CD4-positive, alpha-beta memory T cell (primary cell): ENCODE measurements around the gene RPS6KA1. TPM values are rescaled to one million over a fixed set of nuclear protein-coding genes. Genes with fewer than 3 reads are reported as not detected.

Experiments
- CTCF ChIA-PET: fragments of 350-600 bp; sonication (Branson Sonifier 250); formaldehyde crosslinking; loops from one replicate; lab custom pipeline; 2021; ENCODE audit warnings: inconsistent platforms; ENCODE audit not compliant: partially characterized antibody; lab: Charles Lee
- POLR2A ChIA-PET: fragments of 350-600 bp; sonication (Branson Sonifier 250); formaldehyde crosslinking; loops from one replicate; lab custom pipeline; 2021; ENCODE audit not compliant: partially characterized antibody; lab: Charles Lee
- DNase-seq, 5 donors: peaks; one replicate each; pipeline versions ENCODE4 v3.0.0 to v3.0.0-alpha.2; 2020 to 2022; ENCODE audit warnings: mixed read lengths in 1 of 5
- H3K27ac ChIP-seq: one replicate; pipeline ENCODE4 v1.7.0; 2013; ENCODE audit warnings: low read depth, low read length
- H3K27me3 ChIP-seq: 2 replicates; pipeline ENCODE4 v1.7.0; 2013; ENCODE audit warnings: mild to moderate bottlenecking, low read length, moderate library complexity; ENCODE audit not compliant: insufficient read depth
- H3K36me3 ChIP-seq: 2 replicates; pipeline ENCODE4 v1.7.0; 2013; ENCODE audit warnings: mild to moderate bottlenecking, low read length, moderate library complexity; ENCODE audit not compliant: insufficient read depth
- H3K4me1 ChIP-seq: 2 replicates; pipeline ENCODE4 v1.7.0; 2013; ENCODE audit warnings: mild to moderate bottlenecking, low read length, moderate library complexity; ENCODE audit not compliant: insufficient read depth
- H3K4me3 ChIP-seq, 2 donors: one replicate each; pipeline ENCODE4 v1.7.0; 2013; ENCODE audit warnings: low read length in 2 of 2, mild to moderate bottlenecking in 1 of 2
- H3K9me3 ChIP-seq, 2 donors: one replicate each; pipeline ENCODE4 v1.7.0; 2013; ENCODE audit warnings: low read length in 2 of 2, control low read depth in 1 of 2; ENCODE audit not compliant: control insufficient read depth in 1 of 2
- H3K27ac Mint-ChIP-seq, 7 donors: one replicate each; pipeline ENCODE4 v1.8.0; 2020 to 2021; ENCODE audit warnings: mixed read lengths in 7 of 7, mild to moderate bottlenecking in 6 of 7, inconsistent platforms in 3 of 7, moderate library complexity in 3 of 7
- H3K27me3 Mint-ChIP-seq, 2 donors: one replicate each; pipeline ENCODE4 v1.8.0; 2020 to 2021; ENCODE audit warnings: mixed read lengths in 2 of 2
- H3K36me3 Mint-ChIP-seq, 2 donors: one replicate each; pipeline ENCODE4 v1.8.0; 2020 to 2021; ENCODE audit warnings: mixed read lengths in 2 of 2, inconsistent platforms in 1 of 2, mild to moderate bottlenecking in 1 of 2
- H3K4me1 Mint-ChIP-seq, 4 donors: one replicate each; pipeline ENCODE4 v1.8.0; 2020 to 2021; ENCODE audit warnings: mixed read lengths in 4 of 4, mild to moderate bottlenecking in 1 of 4
- H3K4me3 Mint-ChIP-seq, 8 donors: one replicate each; pipeline ENCODE4 v1.8.0; 2020 to 2021; ENCODE audit warnings: mixed read lengths in 8 of 8, mild to moderate bottlenecking in 7 of 8, moderate library complexity in 6 of 8, inconsistent platforms in 3 of 8
- H3K9me3 Mint-ChIP-seq, 8 donors: one replicate each; pipeline ENCODE4 v1.8.0; 2020 to 2021; ENCODE audit warnings: mixed read lengths in 8 of 8, mild to moderate bottlenecking in 5 of 8, inconsistent platforms in 3 of 8, moderate library complexity in 1 of 8
- intact Hi-C: fragments of 100-400 bp; cut with micrococcal nuclease; formaldehyde crosslinking; loops from one replicate; pipeline ENCODE4 v1.15.1; 2023
- polyA plus RNA-seq, 2 donors: library from polyadenylated mRNA; unstranded; fragments of 300-500 nt; fragmentation: Illumina TruSeq; gene quantifications; one replicate each; pipeline ENCODE4 v1.2.3, GENCODE V29; 2021
- total RNA-seq, 2 experiments: library from RNA; stranded (reverse); gene quantifications; one replicate each; pipeline ENCODE4 v1.2.3, GENCODE V29; 2021

The RPS6KA1 gene
- total RNA-seq, result 100 to 1,000 TPM; 106 to 108 TPM
- 100 to 1,000 TPM; 180 to 215 TPM for polyA plus RNA-seq

- H3K4me3 ChIP-seq, result peak within 1 kb of the TSS; percentile 65 to 75
- H3K36me3 Mint-ChIP-seq, result peaks cover 0 to 1% of the 10 kb centered on the region in 2 donors
- H3K27ac Mint-ChIP-seq, result peak within 1 kb of the TSS; percentile 78 to 94 (median 87)
Observed at GRCh38 chr1:26529655-26530409, at the start of gene RPS6KA1. Gene RPS6KA1 (plus strand): TSS chr1:26529761. CDS start chr1:26529921, 160 bp downstream.

GRCh38 chr1:26482921-26483320 lies 46.6 kb upstream of the RPS6KA1 start:
- no peaks in the 10 kb centered on the region for H3K27me3 Mint-ChIP-seq
- peak overlapping the region in 5 of 7 donors; percentile 10 to 81 (median 65) for H3K27ac Mint-ChIP-seq
- H3K36me3 Mint-ChIP-seq, result peaks cover 4 to 9% of the 10 kb centered on the region in 2 donors
- Histone ChIP-seq H3K27ac (no peak overlapping the region), H3K27me3 (no peaks in the 10 kb centered on the region), H3K4me3 (no peak overlapping the region), H3K9me3 (no peaks in the 10 kb centered on the region), H3K4me1 (no peaks in the 10 kb centered on the region), H3K36me3 (no peaks in the 10 kb centered on the region)
- CTCF ChIA-PET, result no interaction called here
- POLR2A ChIA-PET, result interaction anchor here (2.7 kb wide), 1 partner anchor 10 kb away, joined by 8 read pairs; the partner anchor contains the start of gene HMGN2
- intact Hi-C loops, result no loop called here
- peaks cover 0 to 3% (median 0%) of the 10 kb centered on the region in 8 donors for H3K9me3 Mint-ChIP-seq
- no peak for DNase-seq
- H3K4me1 Mint-ChIP-seq, result peaks cover 4 to 10% (median 5%) of the 10 kb centered on the region in 4 donors
- H3K4me3 Mint-ChIP-seq, result no peak overlapping the region

More at GRCh38 chr1:26529655-26530409, at the start of gene RPS6KA1:
- no peaks in the 10 kb centered on the region for H3K27me3 ChIP-seq
- ChIA-PET CTCF (interaction anchor here (1.0 to 10.2 kb wide), 3 partner anchors 10 to 258 kb away, joined by 3 to 93 read pairs (median 5); partner anchors contain the start of gene PIGV), POLR2A (interaction anchor here (0.6 to 6.1 kb wide), 6 partner anchors 10 to 162 kb away, joined by 3 to 62 read pairs (median 5); no protein-coding TSS in a partner anchor)
- no peaks in the 10 kb centered on the region for H3K9me3 Mint-ChIP-seq
- H3K9me3 ChIP-seq, result no peaks in the 10 kb centered on the region
- H3K27me3 Mint-ChIP-seq, result no peaks in the 10 kb centered on the region
- peak; percentile 51 to 67 (median 54) for DNase-seq
- peak within 1 kb of the TSS; percentile 89 to 98 (median 91) for H3K4me3 Mint-ChIP-seq
- intact Hi-C loops, result loop anchor here (1.0 kb wide), 2 partner anchors 11 to 15 kb away; no protein-coding TSS in a partner anchor
- H3K4me1 ChIP-seq, result peaks cover 44% of the 10 kb centered on the region
- peak within 1 kb of the TSS; percentile 62 for H3K27ac ChIP-seq
- H3K4me1 Mint-ChIP-seq, result peaks cover 16 to 48% (median 30%) of the 10 kb centered on the region in 4 donors
- no peaks in the 10 kb centered on the region for H3K36me3 ChIP-seq

- intact Hi-C loops, result no loop called here
- no peak overlapping the region for H3K4me3 ChIP-seq
- POLR2A ChIA-PET, result interaction anchor here (1.2 kb wide), 1 partner anchor 17 kb away, joined by 3 read pairs; no protein-coding TSS in a partner anchor
- H3K9me3 Mint-ChIP-seq, result peaks cover 0 to 2% (median 0%) of the 10 kb centered on the region in 8 donors
- no peaks in the 10 kb centered on the region for H3K9me3 ChIP-seq
- CTCF ChIA-PET, result no interaction called here
- H3K4me1 Mint-ChIP-seq, result peaks cover 1 to 8% (median 3%) of the 10 kb centered on the region in 4 donors
- no peak overlapping the region for H3K4me3 Mint-ChIP-seq
- no peaks in the 10 kb centered on the region for H3K36me3 ChIP-seq
- peak overlapping the region in 4 of 7 donors; percentile 5 to 83 (median 42) for H3K27ac Mint-ChIP-seq
- peaks cover under 1 to 3% of the 10 kb centered on the region in 2 donors for H3K36me3 Mint-ChIP-seq
- H3K27me3 ChIP-seq, result no peaks in the 10 kb centered on the region
- no peak overlapping the region for H3K27ac ChIP-seq
- no peaks in the 10 kb centered on the region for H3K4me1 ChIP-seq
- no peaks in the 10 kb centered on the region for H3K27me3 Mint-ChIP-seq
- DNase-seq, result no peak
Observed at GRCh38 chr1:26483980-26484379, 45.6 kb upstream of the RPS6KA1 start.

GRCh38 chr1:26490155-26490554 lies 39.4 kb upstream of the RPS6KA1 start:
- DNase-seq, result no peak
- POLR2A ChIA-PET, result interaction anchor here (0.8 to 1.1 kb wide), 2 partner anchors 8 to 10 kb away, joined by 3 read pairs; no protein-coding TSS in a partner anchor
- CTCF ChIA-PET, result interaction anchor here (1.4 to 2.0 kb wide), 2 partner anchors 11 to 48 kb away, joined by 4 to 11 read pairs; no protein-coding TSS in a partner anchor
- Mint-ChIP-seq H3K9me3 (peaks cover 0 to 4% (median 0%) of the 10 kb centered on the region in 8 donors), H3K4me3 (no peak overlapping the region), H3K4me1 (no peaks in the 10 kb centered on the region), H3K27me3 (no peaks in the 10 kb centered on the region), H3K27ac (no peak overlapping the region), H3K36me3 (no peaks in the 10 kb centered on the region)
- intact Hi-C loops, result no loop called here
- no peak overlapping the region for H3K27ac ChIP-seq
- no peak overlapping the region for H3K4me3 ChIP-seq
- no peaks in the 10 kb centered on the region for H3K27me3 ChIP-seq
- no peaks in the 10 kb centered on the region for H3K4me1 ChIP-seq
- H3K9me3 ChIP-seq, result no peaks in the 10 kb centered on the region
- no peaks in the 10 kb centered on the region for H3K36me3 ChIP-seq

- H3K27ac Mint-ChIP-seq, result no peak overlapping the region
- POLR2A ChIA-PET, result no interaction called here
- H3K36me3 Mint-ChIP-seq, result no peaks in the 10 kb centered on the region
- H3K4me1 Mint-ChIP-seq, result peaks cover 0 to 8% (median 0%) of the 10 kb centered on the region in 4 donors
- CTCF ChIA-PET, result interaction anchor here (1.0 kb wide), 1 partner anchor 46 kb away, joined by 3 read pairs; no protein-coding TSS in a partner anchor
- no peaks in the 10 kb centered on the region for H3K27me3 Mint-ChIP-seq
- no peak overlapping the region for H3K4me3 Mint-ChIP-seq
- H3K9me3 Mint-ChIP-seq, result peaks cover 0 to 4% (median 0%) of the 10 kb centered on the region in 8 donors
- no peaks in the 10 kb centered on the region for H3K9me3 ChIP-seq
- intact Hi-C loops, result no loop called here
- no peaks in the 10 kb centered on the region for H3K36me3 ChIP-seq
- no peak for DNase-seq
- no peak overlapping the region for H3K4me3 ChIP-seq
- H3K27ac ChIP-seq, result no peak overlapping the region
- H3K4me1 ChIP-seq, result no peaks in the 10 kb centered on the region
- H3K27me3 ChIP-seq, result no peaks in the 10 kb centered on the region
Observed at GRCh38 chr1:26493267-26493666, 36.3 kb upstream of the RPS6KA1 start.

GRCh38 chr1:26493938-26494337 lies 35.6 kb upstream of the RPS6KA1 start:
- POLR2A ChIA-PET, result no interaction called here

GRCh38 chr1:26496861-26497260 lies 32.7 kb upstream of the RPS6KA1 start:
- Mint-ChIP-seq H3K4me3 (no peak overlapping the region), H3K4me1 (peaks cover 0 to 24% (median 7%) of the 10 kb centered on the region in 4 donors), H3K27me3 (no peaks in the 10 kb centered on the region), H3K9me3 (peaks cover 0 to 4% (median 0%) of the 10 kb centered on the region in 8 donors), H3K36me3 (no peaks in the 10 kb centered on the region), H3K27ac (peak overlapping the region in 3 of 7 donors; percentile 31 to 51 (median 32))
- CTCF ChIA-PET, result interaction anchor here (0.7 kb wide), 1 partner anchor 32 kb away, joined by 3 read pairs; no protein-coding TSS in a partner anchor
- DNase-seq, result no peak
- Histone ChIP-seq H3K36me3 (no peaks in the 10 kb centered on the region), H3K27me3 (no peaks in the 10 kb centered on the region), H3K27ac (no peak overlapping the region), H3K4me3 (no peak overlapping the region), H3K9me3 (no peaks in the 10 kb centered on the region), H3K4me1 (peaks cover 13% of the 10 kb centered on the region)
- POLR2A ChIA-PET, result no interaction called here
- intact Hi-C loops, result no loop called here

More at GRCh38 chr1:26493938-26494337, 35.6 kb upstream of the RPS6KA1 start:
- Mint-ChIP-seq H3K9me3 (peaks cover 0 to 4% (median 0%) of the 10 kb centered on the region in 8 donors), H3K4me3 (no peak overlapping the region), H3K36me3 (no peaks in the 10 kb centered on the region), H3K4me1 (peaks cover 0 to 14% (median under 1%) of the 10 kb centered on the region in 4 donors), H3K27ac (peak overlapping the region in 1 of 7 donors; percentile 59), H3K27me3 (no peaks in the 10 kb centered on the region)
- no peak for DNase-seq
- intact Hi-C loops, result no loop called here
- no peak overlapping the region for H3K27ac ChIP-seq
- no peaks in the 10 kb centered on the region for H3K27me3 ChIP-seq
- H3K4me1 ChIP-seq, result no peaks in the 10 kb centered on the region
- H3K36me3 ChIP-seq, result no peaks in the 10 kb centered on the region
- no peak overlapping the region for H3K4me3 ChIP-seq
- CTCF ChIA-PET, result no interaction called here
- H3K9me3 ChIP-seq, result no peaks in the 10 kb centered on the region
